ENCODE results near the gene PABPC1L. TPM values are rescaled to one million over a fixed set of nuclear protein-coding genes. Genes with fewer than 3 reads are reported as not detected.

Gene PABPC1L
- total RNA-seq, 2 experiments from 2014 or later, result 59.4 to 60.6 TPM

DNA sequence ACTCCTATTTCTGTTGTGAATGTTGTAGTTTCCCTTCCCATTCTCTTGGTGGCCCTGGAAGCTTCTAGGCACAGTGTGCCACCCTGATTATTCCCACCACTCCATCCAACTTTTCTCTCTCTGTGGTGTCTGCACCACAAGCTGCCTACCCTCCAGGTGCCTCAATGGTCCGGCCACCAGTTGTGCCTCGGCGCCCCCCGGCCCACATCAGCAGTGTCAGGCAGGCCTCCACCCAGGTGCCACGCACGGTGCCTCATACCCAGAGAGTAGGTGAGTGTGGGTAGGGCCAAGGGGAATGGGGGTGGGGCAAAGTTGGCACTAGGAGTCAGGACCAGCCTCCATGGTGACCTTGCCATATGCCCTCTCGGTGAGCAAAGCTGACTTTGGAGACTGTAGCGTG lies 23.1 kb downstream of the PABPC1L start:
- Mint-ChIP-seq H3K9me3 (no peaks in the 10 kb centered on the region), H3K27me3 (no peaks in the 10 kb centered on the region), H3K4me3 (no peak overlapping the region), H3K4me1 (no peaks in the 10 kb centered on the region), H3K27ac (no peak overlapping the region), H3K36me3 (ENCODE audit: low read depth) (peaks cover 17% of the 10 kb centered on the region)
- CTCF ChIA-PET, result interaction anchor here (0.6 to 2.2 kb wide), 2 partner anchors 9 to 1472 kb away, joined by 3 to 7 read pairs; no protein-coding TSS in a partner anchor
- DNase-seq, result no peak
- POLR2A ChIA-PET, result no interaction called here

GRCh38 chr20:44936510-44936909 lies 26.6 kb downstream of the PABPC1L start:
- Mint-ChIP-seq H3K27me3 (no peaks in the 10 kb centered on the region), H3K9me3 (no peaks in the 10 kb centered on the region), H3K36me3 (ENCODE audit: low read depth) (peaks cover 28% of the 10 kb centered on the region), H3K27ac (no peak overlapping the region), H3K4me1 (no peaks in the 10 kb centered on the region), H3K4me3 (no peak overlapping the region)
- ChIA-PET CTCF (interaction anchor here (0.6 to 1.5 kb wide), 3 partner anchors 11 to 187 kb away, joined by 3 to 5 read pairs (median 3); partner anchors contain the start of gene PABPC1L), POLR2A (no interaction called here)
- no peak for DNase-seq

GRCh38 chr20:44938637-44939036 lies 28.8 kb downstream of the PABPC1L start:
- POLR2A ChIA-PET, result no interaction called here

GRCh38 chr20:44941120-44941691 lies 31.3 kb downstream of the PABPC1L start:
- no peak overlapping the region for H3K4me3 Mint-ChIP-seq
- H3K9me3 Mint-ChIP-seq, result no peaks in the 10 kb centered on the region
- no peak overlapping the region for H3K27ac Mint-ChIP-seq
- no peaks in the 10 kb centered on the region for H3K27me3 Mint-ChIP-seq
- H3K4me1 Mint-ChIP-seq, result no peaks in the 10 kb centered on the region
- DNase-seq, result no peak
- ChIA-PET CTCF (interaction anchor here (2.8 kb wide), 1 partner anchor 11 kb away, joined by 15 read pairs; no protein-coding TSS in a partner anchor), POLR2A (no interaction called here)
- peaks cover 55% of the 10 kb centered on the region for H3K36me3 Mint-ChIP-seq (ENCODE audit: low read depth)

More at GRCh38 chr20:44938637-44939036, 28.8 kb downstream of the PABPC1L start:
- Mint-ChIP-seq H3K36me3 (ENCODE audit: low read depth) (peaks cover 38% of the 10 kb centered on the region), H3K9me3 (no peaks in the 10 kb centered on the region), H3K4me1 (no peaks in the 10 kb centered on the region), H3K27me3 (no peaks in the 10 kb centered on the region), H3K4me3 (no peak overlapping the region), H3K27ac (peak overlapping the region; percentile 51)
- CTCF ChIA-PET, result interaction anchor here (0.7 to 1.0 kb wide), 3 partner anchors 11 to 50 kb away, joined by 3 to 4 read pairs (median 3); no protein-coding TSS in a partner anchor
- no peak for DNase-seq

DNA sequence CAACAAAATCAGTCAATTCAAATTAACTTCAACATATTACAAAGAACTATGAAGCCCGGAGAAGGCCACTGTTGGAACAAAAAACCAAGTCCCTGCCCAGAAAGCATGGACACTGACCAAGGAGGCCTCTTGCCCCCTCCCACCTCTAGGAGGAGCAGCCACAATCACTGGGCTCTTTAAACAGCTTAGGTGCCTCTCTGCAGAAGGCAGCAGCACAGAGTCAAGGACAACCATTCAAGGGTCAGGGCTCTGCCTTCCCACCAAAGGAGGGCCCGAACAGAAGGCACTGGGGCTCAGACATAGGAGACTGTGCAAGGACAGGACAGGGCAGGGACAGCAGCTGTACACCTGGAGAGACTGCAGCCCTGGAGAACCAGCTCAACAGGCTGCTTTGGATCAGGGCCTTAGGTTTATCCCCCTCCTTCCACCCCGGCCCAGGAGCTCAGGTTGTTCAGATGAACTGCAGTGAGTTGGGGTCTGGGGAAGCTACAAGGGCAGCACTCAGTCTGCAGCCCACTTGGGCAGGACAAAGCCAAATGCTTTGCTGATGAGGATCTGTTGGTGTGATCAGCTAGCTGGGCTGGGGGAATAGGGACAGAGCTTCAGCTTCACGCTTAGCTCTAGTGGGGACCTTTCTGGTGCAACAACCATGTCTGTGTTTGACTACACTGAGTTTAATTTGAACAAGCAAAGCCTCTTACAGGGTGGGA lies 32.6 kb downstream of the PABPC1L start:
- Mint-ChIP-seq H3K27ac (peak overlapping the region; percentile 61), H3K27me3 (no peaks in the 10 kb centered on the region), H3K4me1 (no peaks in the 10 kb centered on the region), H3K4me3 (no peak overlapping the region), H3K36me3 (ENCODE audit: low read depth) (peaks cover 58% of the 10 kb centered on the region), H3K9me3 (no peaks in the 10 kb centered on the region)
- DNase-seq, result no peak
- POLR2A ChIA-PET, result no interaction called here
- CTCF ChIA-PET, result interaction anchor here (0.9 to 2.8 kb wide), 2 partner anchors 10 to 54 kb away, joined by 3 to 15 read pairs; no protein-coding TSS in a partner anchor

- no peak for DNase-seq
- H3K36me3 Mint-ChIP-seq (ENCODE audit: low read depth), result peaks cover 52% of the 10 kb centered on the region
- no peaks in the 10 kb centered on the region for H3K9me3 Mint-ChIP-seq
- H3K4me1 Mint-ChIP-seq, result no peaks in the 10 kb centered on the region
- no peaks in the 10 kb centered on the region for H3K27me3 Mint-ChIP-seq
- ChIA-PET CTCF (no interaction called here), POLR2A (no interaction called here)
- no peak overlapping the region for H3K27ac Mint-ChIP-seq
- no peak overlapping the region for H3K4me3 Mint-ChIP-seq
These were observed 34.0 kb downstream of the PABPC1L start for GRCh38 chr20:44943828-44944227.

GRCh38 chr20:44945261-44945660 lies 35.4 kb downstream of the PABPC1L start:
- Mint-ChIP-seq H3K4me1 (no peaks in the 10 kb centered on the region), H3K36me3 (ENCODE audit: low read depth) (peaks cover 54% of the 10 kb centered on the region), H3K27me3 (no peaks in the 10 kb centered on the region), H3K4me3 (no peak overlapping the region), H3K9me3 (no peaks in the 10 kb centered on the region), H3K27ac (no peak overlapping the region)
- no peak for DNase-seq
- POLR2A ChIA-PET, result no interaction called here
- CTCF ChIA-PET, result interaction anchor here (0.9 kb wide), 1 partner anchor 15 kb away, joined by 3 read pairs; the partner anchor contains the start of gene TOMM34

- POLR2A ChIA-PET, result no interaction called here
- CTCF ChIA-PET, result interaction anchor here (0.9 to 1.3 kb wide), 2 partner anchors 16 to 21 kb away, joined by 3 read pairs; no protein-coding TSS in a partner anchor
- H3K4me3 Mint-ChIP-seq, result no peak overlapping the region
- no peaks in the 10 kb centered on the region for H3K9me3 Mint-ChIP-seq
- no peaks in the 10 kb centered on the region for H3K27me3 Mint-ChIP-seq
- H3K27ac Mint-ChIP-seq, result no peak overlapping the region
- peaks cover 57% of the 10 kb centered on the region for H3K36me3 Mint-ChIP-seq (ENCODE audit: low read depth)
- DNase-seq, result no peak
- no peaks in the 10 kb centered on the region for H3K4me1 Mint-ChIP-seq
These were observed 36.5 kb downstream of the PABPC1L start for GRCh38 chr20:44946271-44946852.

- POLR2A ChIA-PET, result no interaction called here
- no peak overlapping the region for H3K27ac Mint-ChIP-seq
These were observed 38.2 kb downstream of the PABPC1L start for GRCh38 chr20:44948107-44948506.

DNA sequence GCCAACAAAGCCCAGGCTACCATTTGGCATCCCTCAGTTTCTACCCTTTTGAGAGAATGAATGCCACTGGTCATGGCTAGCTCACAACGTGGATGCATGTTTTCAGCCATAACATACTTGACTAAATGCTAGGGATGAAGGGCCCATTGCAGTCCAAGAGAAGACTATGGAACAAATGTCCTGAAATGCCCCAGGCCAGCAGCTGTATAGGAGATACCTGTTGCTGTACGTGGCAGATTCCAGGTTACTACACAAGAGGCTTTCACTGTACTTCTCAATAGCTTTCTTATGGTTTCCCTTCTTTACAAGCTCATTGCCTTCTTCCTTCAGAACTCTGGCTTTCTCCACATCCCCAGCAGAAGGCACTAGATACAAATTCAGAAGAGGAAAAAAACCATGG lies 38.7 kb downstream of the PABPC1L start:
- POLR2A ChIA-PET, result no interaction called here
- Mint-ChIP-seq H3K9me3 (no peaks in the 10 kb centered on the region), H3K4me1 (peaks cover 14% of the 10 kb centered on the region), H3K27me3 (no peaks in the 10 kb centered on the region), H3K27ac (no peak overlapping the region), H3K4me3 (no peak overlapping the region), H3K36me3 (ENCODE audit: low read depth) (peaks cover 63% of the 10 kb centered on the region)
- DNase-seq, result no peak
- CTCF ChIA-PET, result interaction anchor here (3.5 kb wide), 1 partner anchor 10 kb away, joined by 20 read pairs; the partner anchor contains the start of gene TOMM34

More at GRCh38 chr20:44948107-44948506, 38.2 kb downstream of the PABPC1L start:
- no peaks in the 10 kb centered on the region for H3K27me3 Mint-ChIP-seq
- H3K9me3 Mint-ChIP-seq, result no peaks in the 10 kb centered on the region
- no peak for DNase-seq
- peaks cover 61% of the 10 kb centered on the region for H3K36me3 Mint-ChIP-seq (ENCODE audit: low read depth)
- H3K4me1 Mint-ChIP-seq, result peaks cover 10% of the 10 kb centered on the region
- CTCF ChIA-PET, result interaction anchor here (3.5 kb wide), 1 partner anchor 11 kb away, joined by 20 read pairs; the partner anchor contains the start of gene TOMM34
- no peak overlapping the region for H3K4me3 Mint-ChIP-seq

DNA sequence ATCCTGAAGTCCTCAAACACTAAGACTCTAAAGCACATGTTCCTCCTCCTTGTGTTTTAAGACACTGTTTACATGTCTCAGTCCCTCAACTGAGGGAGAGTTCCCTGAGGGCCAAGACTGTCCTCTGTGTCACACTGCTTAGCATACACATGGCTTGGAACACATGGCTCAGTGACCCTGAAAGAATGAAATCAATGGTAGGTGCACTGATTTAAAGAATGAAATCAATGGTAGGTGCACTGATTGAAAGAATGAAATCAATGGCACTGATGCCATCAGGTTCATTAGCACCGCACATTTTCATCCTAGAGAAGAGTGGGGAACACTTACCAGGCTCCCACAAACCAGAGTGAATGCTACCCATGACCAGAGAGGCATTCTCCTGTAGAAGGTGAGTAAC lies 40.5 kb downstream of the PABPC1L start:
- no peak overlapping the region for H3K27ac Mint-ChIP-seq
- no peak for DNase-seq
- no peak overlapping the region for H3K4me3 Mint-ChIP-seq
- H3K27me3 Mint-ChIP-seq, result no peaks in the 10 kb centered on the region
- peaks cover 19% of the 10 kb centered on the region for H3K4me1 Mint-ChIP-seq
- H3K36me3 Mint-ChIP-seq (ENCODE audit: low read depth), result peaks cover 65% of the 10 kb centered on the region
- ChIA-PET CTCF (interaction anchor here (0.8 to 3.5 kb wide), 6 partner anchors 9 to 93 kb away, joined by 3 to 20 read pairs (median 4); partner anchors contain the start of gene TOMM34), POLR2A (no interaction called here)
- no peaks in the 10 kb centered on the region for H3K9me3 Mint-ChIP-seq

- no peak for DNase-seq
- no peak overlapping the region for H3K4me3 Mint-ChIP-seq
- no peaks in the 10 kb centered on the region for H3K9me3 Mint-ChIP-seq
- peak overlapping the region; percentile 25 for H3K27ac Mint-ChIP-seq
- H3K36me3 Mint-ChIP-seq (ENCODE audit: low read depth), result peaks cover 61% of the 10 kb centered on the region
- H3K27me3 Mint-ChIP-seq, result no peaks in the 10 kb centered on the region
- H3K4me1 Mint-ChIP-seq, result peaks cover 33% of the 10 kb centered on the region
- ChIA-PET POLR2A (no interaction called here), CTCF (interaction anchor here (0.6 to 3.5 kb wide), 4 partner anchors 11 to 43 kb away, joined by 3 to 15 read pairs (median 3); partner anchors contain the start of gene PABPC1L)
These were observed 42.9 kb downstream of the PABPC1L start for GRCh38 chr20:44952731-44953130.

GRCh38 chr20:44954211-44954610 lies 44.4 kb downstream of the PABPC1L start:
- Mint-ChIP-seq H3K4me3 (no peak overlapping the region), H3K36me3 (ENCODE audit: low read depth) (peaks cover 69% of the 10 kb centered on the region), H3K9me3 (no peaks in the 10 kb centered on the region), H3K27me3 (no peaks in the 10 kb centered on the region), H3K4me1 (peaks cover 47% of the 10 kb centered on the region), H3K27ac (no peak overlapping the region)
- CTCF ChIA-PET, result interaction anchor here (1.4 to 3.5 kb wide), 2 partner anchors 12 to 45 kb away, joined by 3 to 15 read pairs; partner anchors contain the start of gene PABPC1L
- POLR2A ChIA-PET, result no interaction called here
- DNase-seq, result no peak

All from activated CD4-positive, alpha-beta T cell treated with anti-CD3 and anti-CD28 coated beads, Interleukin-2, amount 10 ng/mL, durations not matched to agents 7 days and 5 days (primary cell).